PC-3 (cell line): ENCODE data around the gene B3GNT4.

Experiments used
- EZH2 ChIP-seq: fragments of 300-600 bp; sonication (generic); IDR thresholded peaks from one replicate; pipeline ENCODE4 v1.6.1; 2017; ENCODE audit warnings: antibody characterized with exemption, mild to moderate bottlenecking, low read length; ENCODE audit not compliant: unreplicated experiment
- EZH2phosphoT487 ChIP-seq: fragments of 300-600 bp; sonication (generic); IDR thresholded peaks from 2 replicates; pipeline ENCODE4 v1.6.1; 2018; ENCODE audit warnings: mild to moderate bottlenecking, antibody characterized with exemption, low read length, borderline replicate concordance
- TF ChIP-seq, protein P1 (sequence below): fragments of 300-600 bp; sonication (generic); conservative IDR thresholded peaks from 2 replicates; pipeline ENCODE4 v1.5.1; 2017; ENCODE audit warnings: antibody characterized with exemption, low read depth, mild to moderate bottlenecking, low read length

DNA sequence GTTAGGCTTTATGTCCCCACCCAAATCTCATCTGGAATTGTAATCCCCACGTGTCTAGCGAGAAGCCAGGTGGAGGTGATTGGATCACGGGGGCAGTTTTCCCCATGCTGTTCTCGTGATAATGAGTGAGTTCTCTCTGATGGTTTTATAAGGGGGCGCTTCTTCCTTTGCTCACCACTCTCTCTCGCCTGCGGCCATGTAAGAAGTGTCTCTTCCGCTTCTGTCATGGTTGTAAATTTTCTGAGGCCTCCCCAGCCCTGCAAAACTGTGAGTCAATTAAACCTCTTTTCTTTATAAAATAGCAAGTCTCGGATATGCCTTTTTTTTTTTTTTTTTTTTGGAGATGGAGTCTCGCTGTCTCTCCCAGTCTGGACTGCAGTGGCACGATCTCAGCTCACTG lies 42.7 kb upstream of the B3GNT4 start:
- TF ChIP-seq, protein P1, sequence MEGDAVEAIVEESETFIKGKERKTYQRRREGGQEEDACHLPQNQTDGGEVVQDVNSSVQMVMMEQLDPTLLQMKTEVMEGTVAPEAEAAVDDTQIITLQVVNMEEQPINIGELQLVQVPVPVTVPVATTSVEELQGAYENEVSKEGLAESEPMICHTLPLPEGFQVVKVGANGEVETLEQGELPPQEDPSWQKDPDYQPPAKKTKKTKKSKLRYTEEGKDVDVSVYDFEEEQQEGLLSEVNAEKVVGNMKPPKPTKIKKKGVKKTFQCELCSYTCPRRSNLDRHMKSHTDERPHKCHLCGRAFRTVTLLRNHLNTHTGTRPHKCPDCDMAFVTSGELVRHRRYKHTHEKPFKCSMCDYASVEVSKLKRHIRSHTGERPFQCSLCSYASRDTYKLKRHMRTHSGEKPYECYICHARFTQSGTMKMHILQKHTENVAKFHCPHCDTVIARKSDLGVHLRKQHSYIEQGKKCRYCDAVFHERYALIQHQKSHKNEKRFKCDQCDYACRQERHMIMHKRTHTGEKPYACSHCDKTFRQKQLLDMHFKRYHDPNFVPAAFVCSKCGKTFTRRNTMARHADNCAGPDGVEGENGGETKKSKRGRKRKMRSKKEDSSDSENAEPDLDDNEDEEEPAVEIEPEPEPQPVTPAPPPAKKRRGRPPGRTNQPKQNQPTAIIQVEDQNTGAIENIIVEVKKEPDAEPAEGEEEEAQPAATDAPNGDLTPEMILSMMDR = no peak
- TF ChIP-seq EZH2 = no peak
- no peak for TF ChIP-seq EZH2phosphoT487
